Mesenchymal stem cell (in vitro differentiated cells and primary cell): ENCODE results near the gene CD58.

Experiments
- DNase-seq: peaks from one replicate; pipeline ENCODE4 v3.0.0-alpha.2; 2013
- H2AFZ ChIP-seq: one replicate; pipeline ENCODE4 v1.6.1; 2013; ENCODE audit warnings: low read depth, mild to moderate bottlenecking, control low read depth, inconsistent platforms, low read length, moderate library complexity
- H2AK5ac ChIP-seq: 2 replicates; pipeline ENCODE4 v1.6.1; 2013; ENCODE audit warnings: low read length, moderate library complexity, mild to moderate bottlenecking, inconsistent platforms; ENCODE audit not compliant: severe bottlenecking
- H2BK120ac ChIP-seq: one replicate; pipeline ENCODE4 v1.6.1; 2013; ENCODE audit warnings: low read depth, mild to moderate bottlenecking, inconsistent platforms, low read length, moderate library complexity
- H2BK12ac ChIP-seq, 2 experiments: one replicate each; pipeline ENCODE4 v1.6.1; 2013; ENCODE audit warnings: inconsistent platforms in 2 of 2, low read length in 2 of 2, mild to moderate bottlenecking in 2 of 2, moderate library complexity in 2 of 2, control low read depth in 1 of 2
- H2BK15ac ChIP-seq: one replicate; pipeline ENCODE4 v1.6.1; 2013; ENCODE audit warnings: mild to moderate bottlenecking, low read depth, inconsistent platforms; ENCODE audit not compliant: poor library complexity, severe bottlenecking
- H2BK5ac ChIP-seq: 2 replicates; pipeline ENCODE4 v1.6.1; 2013; ENCODE audit warnings: low read depth, mild to moderate bottlenecking, low read length, control low read depth, inconsistent platforms; ENCODE audit not compliant: poor library complexity, severe bottlenecking
- H3K14ac ChIP-seq, 2 experiments: one replicate each; pipeline ENCODE4 v1.6.1; 2013; ENCODE audit warnings: inconsistent platforms in 2 of 2, low read length in 2 of 2, control low read depth in 1 of 2, mild to moderate bottlenecking in 1 of 2, moderate library complexity in 1 of 2
- H3K18ac ChIP-seq, 2 experiments: one replicate each; pipeline ENCODE4 v1.6.1; 2013; ENCODE audit warnings: inconsistent platforms in 2 of 2, low read length in 2 of 2, control low read depth in 1 of 2, low read depth in 1 of 2, mild to moderate bottlenecking in 1 of 2
- H3K23ac ChIP-seq, 2 experiments: one replicate each; pipeline ENCODE4 v1.6.1; 2013; ENCODE audit warnings: inconsistent platforms in 2 of 2, low read length in 2 of 2, mild to moderate bottlenecking in 2 of 2, moderate library complexity in 2 of 2, control low read depth in 1 of 2
- H3K27ac ChIP-seq: 2 replicates; pipeline ENCODE4 v1.5.1; 2013; ENCODE audit warnings: mild to moderate bottlenecking, moderate library complexity, low read length, control low read depth, inconsistent platforms; ENCODE audit not compliant: poor library complexity, severe bottlenecking
- H3K27me3 ChIP-seq, 2 experiments: 2 replicates each; pipeline versions ENCODE4 v1.6.1 to v1.7.0; 2013; ENCODE audit warnings: low read length in 2 of 2, mild to moderate bottlenecking in 2 of 2, moderate library complexity in 2 of 2, control low read depth in 1 of 2, inconsistent platforms in 1 of 2; ENCODE audit not compliant: control insufficient read depth in 1 of 2, insufficient read depth in 1 of 2
- H3K36me3 ChIP-seq, 2 experiments: 2 replicates each; pipeline versions ENCODE4 v1.6.1 to v1.7.0; 2013; ENCODE audit warnings: low read length in 2 of 2, control low read depth in 1 of 2, inconsistent platforms in 1 of 2, low read depth in 1 of 2, mild to moderate bottlenecking in 1 of 2; ENCODE audit not compliant: insufficient read depth in 2 of 2, control insufficient read depth in 1 of 2
- H3K4ac ChIP-seq, 2 experiments: one replicate each; pipeline ENCODE4 v1.6.1; 2013; ENCODE audit warnings: inconsistent platforms in 2 of 2, low read length in 2 of 2, mild to moderate bottlenecking in 2 of 2, moderate library complexity in 2 of 2, control low read depth in 1 of 2, low read depth in 1 of 2
- H3K4me1 ChIP-seq: 2 replicates; pipeline ENCODE4 v1.6.1; 2013; ENCODE audit warnings: low read depth, low read length, control low read depth; ENCODE audit not compliant: control insufficient read depth, insufficient read depth
- H3K4me2 ChIP-seq: 2 replicates; pipeline ENCODE4 v1.6.1; 2013; ENCODE audit warnings: low read length, mild to moderate bottlenecking, inconsistent platforms; ENCODE audit not compliant: poor library complexity, severe bottlenecking
- H3K4me3 ChIP-seq, 2 experiments: 2 replicates each; pipeline versions ENCODE4 v1.5.1 to v1.7.0; 2013; ENCODE audit warnings: low read length in 2 of 2, mild to moderate bottlenecking in 2 of 2, control low read depth in 1 of 2, low read depth in 1 of 2; ENCODE audit not compliant: insufficient read depth in 1 of 2
- H3K79me1 ChIP-seq: replicated peaks from 2 replicates; pipeline ENCODE4 v1.6.1; 2013; ENCODE audit warnings: mild to moderate bottlenecking, control low read depth, low read length, inconsistent platforms; ENCODE audit not compliant: poor library complexity, severe bottlenecking
- H3K9ac ChIP-seq: 2 replicates; pipeline ENCODE4 v1.7.0; 2013; ENCODE audit warnings: mild to moderate bottlenecking, low read length, moderate library complexity
- H3K9me3 ChIP-seq: 2 replicates; pipeline ENCODE4 v1.7.0; 2013; ENCODE audit warnings: mild to moderate bottlenecking, low read length; ENCODE audit not compliant: control insufficient read depth
- H4K8ac ChIP-seq: one replicate; pipeline ENCODE4 v1.6.1; 2013; ENCODE audit warnings: inconsistent platforms, mild to moderate bottlenecking, low read length, moderate library complexity
- H4K91ac ChIP-seq: one replicate; pipeline ENCODE4 v1.6.1; 2013; ENCODE audit warnings: mild to moderate bottlenecking, low read length, inconsistent platforms
- WGBS: methylation state at CpG from one replicate; pipeline ENCODE4 v1.1.7; 2013; ENCODE audit warnings: mixed read lengths; 5-methylcytosine and 5-hydroxymethylcytosine counted together

Gene CD58

GRCh38 chr1:116544588-116545358 is 26.1 kb downstream of the CD58 start:
- Histone ChIP-seq H2BK120ac (no peak overlapping the region), H3K79me1 (peaks cover 14% of the 10 kb centered on the region)
- 94% methylated on average over 8 of the region's 8 CpGs for WGBS

GRCh38 chr1:116540088-116540487 is 30.7 kb downstream of the CD58 start:
- no peak overlapping the region for H3K4me2 ChIP-seq
- H2BK120ac ChIP-seq = no peak overlapping the region
- no peak overlapping the region for H2BK5ac ChIP-seq
- no peak overlapping the region for H3K27ac ChIP-seq
- no peak overlapping the region for H3K18ac ChIP-seq
- no peak overlapping the region for H2AK5ac ChIP-seq
- H3K36me3 ChIP-seq = peaks cover 4 to 27% of the 10 kb centered on the region in 2 experiments
- H2BK12ac ChIP-seq = no peak overlapping the region
- H3K9me3 ChIP-seq = no peaks in the 10 kb centered on the region
- no peak overlapping the region for H2AFZ ChIP-seq
- H3K27me3 ChIP-seq = no peaks in the 10 kb centered on the region
- H3K4ac ChIP-seq = no peak overlapping the region
- no peak for DNase-seq
- no peak overlapping the region for H3K9ac ChIP-seq
- no peak overlapping the region for H3K4me3 ChIP-seq
- no peak overlapping the region for H3K14ac ChIP-seq
- H3K79me1 ChIP-seq = peaks cover 3% of the 10 kb centered on the region
- H3K23ac ChIP-seq = no peak overlapping the region
- no peak overlapping the region for H4K91ac ChIP-seq
- no peak overlapping the region for H4K8ac ChIP-seq
- no peaks in the 10 kb centered on the region for H3K4me1 ChIP-seq
- H2BK15ac ChIP-seq = no peak overlapping the region

More at GRCh38 chr1:116544588-116545358, 26.1 kb downstream of the CD58 start:
- Histone ChIP-seq H2BK12ac (no peak overlapping the region), H2AFZ (no peak overlapping the region), H3K14ac (no peak overlapping the region), H3K27ac (no peak overlapping the region), H2BK5ac (no peak overlapping the region), H3K27me3 (no peaks in the 10 kb centered on the region), H2AK5ac (no peak overlapping the region), H3K4me1 (no peaks in the 10 kb centered on the region), H3K36me3 (peaks cover 4 to 21% of the 10 kb centered on the region in 2 experiments), H3K23ac (no peak overlapping the region), H3K4ac (no peak overlapping the region), H2BK15ac (no peak overlapping the region), H3K9ac (no peak overlapping the region), H3K4me3 (no peak overlapping the region), H3K18ac (no peak overlapping the region), H4K8ac (no peak overlapping the region), H4K91ac (no peak overlapping the region), H3K9me3 (no peaks in the 10 kb centered on the region), H3K4me2 (no peak overlapping the region)
- no peak for DNase-seq

- no peak overlapping the region for H2AFZ ChIP-seq
- H3K23ac ChIP-seq = no peak overlapping the region
- no peak overlapping the region for H3K9ac ChIP-seq
- H3K27ac ChIP-seq = no peak overlapping the region
- peaks cover 1% of the 10 kb centered on the region for H3K4me1 ChIP-seq
- no peak overlapping the region for H4K8ac ChIP-seq
- WGBS = 100% methylated on average over 1 of the region's 1 CpG
- H2BK12ac ChIP-seq = no peak overlapping the region
- no peaks in the 10 kb centered on the region for H3K9me3 ChIP-seq
- H2BK120ac ChIP-seq = no peak overlapping the region
- no peak overlapping the region for H2BK5ac ChIP-seq
- no peak overlapping the region for H4K91ac ChIP-seq
- H2AK5ac ChIP-seq = no peak overlapping the region
- H3K14ac ChIP-seq = no peak overlapping the region
- H3K18ac ChIP-seq = no peak overlapping the region
- H3K4me2 ChIP-seq = no peak overlapping the region
- peak; percentile 46 for DNase-seq
- peaks cover 11 to 34% of the 10 kb centered on the region in 2 experiments for H3K36me3 ChIP-seq
- no peak overlapping the region for H3K4ac ChIP-seq
- H2BK15ac ChIP-seq = no peak overlapping the region
- H3K79me1 ChIP-seq = no peaks in the 10 kb centered on the region
- H3K4me3 ChIP-seq = no peak overlapping the region
- H3K27me3 ChIP-seq = no peaks in the 10 kb centered on the region
Measured at GRCh38 chr1:116538544-116538943, 32.3 kb downstream of the CD58 start.

- H2BK120ac ChIP-seq = no peak overlapping the region
- H3K9me3 ChIP-seq = no peaks in the 10 kb centered on the region
- peaks cover 1% of the 10 kb centered on the region for H3K4me1 ChIP-seq
- no peak overlapping the region for H2BK15ac ChIP-seq
- H3K27me3 ChIP-seq = no peaks in the 10 kb centered on the region
- no peak overlapping the region for H2BK5ac ChIP-seq
- H3K4ac ChIP-seq = no peak overlapping the region
- DNase-seq = no peak
- 100% methylated on average over 1 of the region's 1 CpG for WGBS
- H4K8ac ChIP-seq = no peak overlapping the region
- H4K91ac ChIP-seq = no peak overlapping the region
- H3K18ac ChIP-seq = no peak overlapping the region
- H2AK5ac ChIP-seq = no peak overlapping the region
- H3K36me3 ChIP-seq = peaks cover 9 to 35% of the 10 kb centered on the region in 2 experiments
- H3K23ac ChIP-seq = no peak overlapping the region
- no peak overlapping the region for H3K4me3 ChIP-seq
- no peak overlapping the region for H3K9ac ChIP-seq
- H2AFZ ChIP-seq = no peak overlapping the region
- no peak overlapping the region for H3K27ac ChIP-seq
- no peak overlapping the region for H3K14ac ChIP-seq
- no peak overlapping the region for H3K4me2 ChIP-seq
- H3K79me1 ChIP-seq = no peaks in the 10 kb centered on the region
- no peak overlapping the region for H2BK12ac ChIP-seq
Measured at GRCh38 chr1:116537898-116538297, 32.9 kb downstream of the CD58 start.
